ENCODE data around the gene UNC5C. TPM values are rescaled to one million over a fixed set of nuclear protein-coding genes. Genes with fewer than 3 reads are reported as not detected.

Gene UNC5C
- total RNA-seq, 1 experiment from 2014 or later: 1.0 TPM

- Mint-ChIP-seq H3K27ac (no peak overlapping the region), H3K27me3 (ENCODE audit: low read depth) (no peaks in the 10 kb centered on the region), H3K9me3 (peaks cover 8% of the 10 kb centered on the region), H3K36me3 (peaks cover 8% of the 10 kb centered on the region), H3K4me3 (no peak overlapping the region), H3K4me1 (peaks cover 5% of the 10 kb centered on the region; the same call in 1 of the 2 replicates)
- ChIA-PET CTCF (no interaction called here), POLR2A (no interaction called here)
- no peak for TF ChIP-seq NFE2L1 (CRISPR knock-in tag; IDR thresholded peaks at IDR 0.05)
- TF ChIP-seq ZNF281 (CRISPR knock-in tag; IDR thresholded peaks at IDR 0.05): no peak
- no peak for TF ChIP-seq TEAD1 (CRISPR knock-in tag; IDR thresholded peaks at IDR 0.05)
- TF ChIP-seq, protein P1, sequence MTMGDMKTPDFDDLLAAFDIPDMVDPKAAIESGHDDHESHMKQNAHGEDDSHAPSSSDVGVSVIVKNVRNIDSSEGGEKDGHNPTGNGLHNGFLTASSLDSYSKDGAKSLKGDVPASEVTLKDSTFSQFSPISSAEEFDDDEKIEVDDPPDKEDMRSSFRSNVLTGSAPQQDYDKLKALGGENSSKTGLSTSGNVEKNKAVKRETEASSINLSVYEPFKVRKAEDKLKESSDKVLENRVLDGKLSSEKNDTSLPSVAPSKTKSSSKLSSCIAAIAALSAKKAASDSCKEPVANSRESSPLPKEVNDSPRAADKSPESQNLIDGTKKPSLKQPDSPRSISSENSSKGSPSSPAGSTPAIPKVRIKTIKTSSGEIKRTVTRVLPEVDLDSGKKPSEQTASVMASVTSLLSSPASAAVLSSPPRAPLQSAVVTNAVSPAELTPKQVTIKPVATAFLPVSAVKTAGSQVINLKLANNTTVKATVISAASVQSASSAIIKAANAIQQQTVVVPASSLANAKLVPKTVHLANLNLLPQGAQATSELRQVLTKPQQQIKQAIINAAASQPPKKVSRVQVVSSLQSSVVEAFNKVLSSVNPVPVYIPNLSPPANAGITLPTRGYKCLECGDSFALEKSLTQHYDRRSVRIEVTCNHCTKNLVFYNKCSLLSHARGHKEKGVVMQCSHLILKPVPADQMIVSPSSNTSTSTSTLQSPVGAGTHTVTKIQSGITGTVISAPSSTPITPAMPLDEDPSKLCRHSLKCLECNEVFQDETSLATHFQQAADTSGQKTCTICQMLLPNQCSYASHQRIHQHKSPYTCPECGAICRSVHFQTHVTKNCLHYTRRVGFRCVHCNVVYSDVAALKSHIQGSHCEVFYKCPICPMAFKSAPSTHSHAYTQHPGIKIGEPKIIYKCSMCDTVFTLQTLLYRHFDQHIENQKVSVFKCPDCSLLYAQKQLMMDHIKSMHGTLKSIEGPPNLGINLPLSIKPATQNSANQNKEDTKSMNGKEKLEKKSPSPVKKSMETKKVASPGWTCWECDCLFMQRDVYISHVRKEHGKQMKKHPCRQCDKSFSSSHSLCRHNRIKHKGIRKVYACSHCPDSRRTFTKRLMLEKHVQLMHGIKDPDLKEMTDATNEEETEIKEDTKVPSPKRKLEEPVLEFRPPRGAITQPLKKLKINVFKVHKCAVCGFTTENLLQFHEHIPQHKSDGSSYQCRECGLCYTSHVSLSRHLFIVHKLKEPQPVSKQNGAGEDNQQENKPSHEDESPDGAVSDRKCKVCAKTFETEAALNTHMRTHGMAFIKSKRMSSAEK (CRISPR knock-in tag; IDR thresholded peaks at IDR 0.05; ENCODE audit: borderline replicate concordance): no peak
- TF ChIP-seq, protein P2, sequence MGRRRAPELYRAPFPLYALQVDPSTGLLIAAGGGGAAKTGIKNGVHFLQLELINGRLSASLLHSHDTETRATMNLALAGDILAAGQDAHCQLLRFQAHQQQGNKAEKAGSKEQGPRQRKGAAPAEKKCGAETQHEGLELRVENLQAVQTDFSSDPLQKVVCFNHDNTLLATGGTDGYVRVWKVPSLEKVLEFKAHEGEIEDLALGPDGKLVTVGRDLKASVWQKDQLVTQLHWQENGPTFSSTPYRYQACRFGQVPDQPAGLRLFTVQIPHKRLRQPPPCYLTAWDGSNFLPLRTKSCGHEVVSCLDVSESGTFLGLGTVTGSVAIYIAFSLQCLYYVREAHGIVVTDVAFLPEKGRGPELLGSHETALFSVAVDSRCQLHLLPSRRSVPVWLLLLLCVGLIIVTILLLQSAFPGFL (CRISPR knock-in tag; IDR thresholded peaks at IDR 0.05; ENCODE audit: borderline replicate concordance): no peak
- TF ChIP-seq ZNF121 (CRISPR knock-in tag; IDR thresholded peaks at IDR 0.05): no peak
- no peak for TF ChIP-seq GRHL2 (CRISPR knock-in tag; IDR thresholded peaks at IDR 0.05; ENCODE audit: insufficient replicate concordance, severe bottlenecking)
- TF ChIP-seq, protein P3, sequence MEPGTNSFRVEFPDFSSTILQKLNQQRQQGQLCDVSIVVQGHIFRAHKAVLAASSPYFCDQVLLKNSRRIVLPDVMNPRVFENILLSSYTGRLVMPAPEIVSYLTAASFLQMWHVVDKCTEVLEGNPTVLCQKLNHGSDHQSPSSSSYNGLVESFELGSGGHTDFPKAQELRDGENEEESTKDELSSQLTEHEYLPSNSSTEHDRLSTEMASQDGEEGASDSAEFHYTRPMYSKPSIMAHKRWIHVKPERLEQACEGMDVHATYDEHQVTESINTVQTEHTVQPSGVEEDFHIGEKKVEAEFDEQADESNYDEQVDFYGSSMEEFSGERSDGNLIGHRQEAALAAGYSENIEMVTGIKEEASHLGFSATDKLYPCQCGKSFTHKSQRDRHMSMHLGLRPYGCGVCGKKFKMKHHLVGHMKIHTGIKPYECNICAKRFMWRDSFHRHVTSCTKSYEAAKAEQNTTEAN (CRISPR knock-in tag; IDR thresholded peaks at IDR 0.05): no peak
- TF ChIP-seq MXD4 (CRISPR knock-in tag; IDR thresholded peaks at IDR 0.05; ENCODE audit: borderline replicate concordance): no peak
- no peak for TF ChIP-seq FOXP4 (CRISPR knock-in tag; IDR thresholded peaks at IDR 0.05)
- no peak for TF ChIP-seq ZNF138 (CRISPR knock-in tag; conservative IDR thresholded peaks at IDR 0.05)
- no peak for TF ChIP-seq PRDM15 (CRISPR knock-in tag; IDR thresholded peaks at IDR 0.05)
- DNase-seq (ENCODE audit: low spot score): no peak
- no peak for ATAC-seq
Observed at GRCh38 chr4:95293014-95293413, 255.8 kb downstream of the UNC5C start.
